RPMI7951 (cell line): Measurements from ENCODE around the gene P2RX5. TPM values are rescaled to one million over a fixed set of nuclear protein-coding genes. Genes with fewer than 3 reads are reported as not detected.

Source experiments
- total RNA-seq: library from RNA; depleted of rRNA; stranded (reverse); fragments of >200 nt; shearing (Covaris generic); gene quantifications from 2 replicates; pipeline ENCODE4 v1.2.3, GENCODE V29; 2014; rRNA removed

Gene P2RX5
- total RNA-seq, 1 experiment from 2014 or later = 0.36 TPM

Other genes starting within 250 kb of the P2RX5 start
- not detected in 2 replicates for gene SPATA22, start 224.3 kb downstream of the P2RX5 start, total RNA-seq
- 0.10 and 1.2 TPM in 2 replicates for gene ASPA, start 220.2 kb downstream of the P2RX5 start, total RNA-seq
- under 0.01 and 0.10 TPM in 2 replicates for gene TRPV3, start 138.3 kb downstream of the P2RX5 start, total RNA-seq
- 0.72 and 0.78 TPM in 2 replicates for gene TRPV1, start 86.7 kb downstream of the P2RX5 start, total RNA-seq
- gene SHPK, start 59.9 kb downstream of the P2RX5 start, total RNA-seq = 9.2 and 11.3 TPM in 2 replicates
- gene CTNS, start 59.4 kb downstream of the P2RX5 start, total RNA-seq = 9.9 and 10.3 TPM in 2 replicates
- 113 and 148 TPM in 2 replicates for gene TAX1BP3, start 27.6 kb downstream of the P2RX5 start, total RNA-seq
- 47.9 and 64.7 TPM in 2 replicates for gene EMC6, start 27.3 kb downstream of the P2RX5 start, total RNA-seq
- 11.7 and 14.2 TPM in 2 replicates for gene HASPIN, start 27.7 kb upstream of the P2RX5 start, total RNA-seq
- gene ITGAE, start 105.0 kb upstream of the P2RX5 start, total RNA-seq = 56.0 and 66.8 TPM in 2 replicates
- gene NCBP3, start 150.1 kb upstream of the P2RX5 start, total RNA-seq = 7.9 and 9.7 TPM in 2 replicates
- gene CAMKK1, start 196.9 kb upstream of the P2RX5 start, total RNA-seq = 1.2 and 2.3 TPM in 2 replicates
- gene P2RX1, start 220.3 kb upstream of the P2RX5 start, total RNA-seq = not detected in 2 replicates